Stimulated activated CD8-positive, alpha-beta memory T cell treated with anti-CD3 and anti-CD28 coated beads, Interleukin-15, amount 100 ng/mL, for 1 hour (primary cell): ENCODE measurements around the gene IL4R.
"Not testable (repeated sequence)": the region's sequence is repeated elsewhere in the genome, so short reads cannot be mapped to it uniquely, and the experiment has no call there.

Experiments used
- DNase-seq: peaks from one replicate; pipeline ENCODE4 v3.0.0-alpha.2; 2020; ENCODE audit warnings: low read depth

IL4R gene

DNA sequence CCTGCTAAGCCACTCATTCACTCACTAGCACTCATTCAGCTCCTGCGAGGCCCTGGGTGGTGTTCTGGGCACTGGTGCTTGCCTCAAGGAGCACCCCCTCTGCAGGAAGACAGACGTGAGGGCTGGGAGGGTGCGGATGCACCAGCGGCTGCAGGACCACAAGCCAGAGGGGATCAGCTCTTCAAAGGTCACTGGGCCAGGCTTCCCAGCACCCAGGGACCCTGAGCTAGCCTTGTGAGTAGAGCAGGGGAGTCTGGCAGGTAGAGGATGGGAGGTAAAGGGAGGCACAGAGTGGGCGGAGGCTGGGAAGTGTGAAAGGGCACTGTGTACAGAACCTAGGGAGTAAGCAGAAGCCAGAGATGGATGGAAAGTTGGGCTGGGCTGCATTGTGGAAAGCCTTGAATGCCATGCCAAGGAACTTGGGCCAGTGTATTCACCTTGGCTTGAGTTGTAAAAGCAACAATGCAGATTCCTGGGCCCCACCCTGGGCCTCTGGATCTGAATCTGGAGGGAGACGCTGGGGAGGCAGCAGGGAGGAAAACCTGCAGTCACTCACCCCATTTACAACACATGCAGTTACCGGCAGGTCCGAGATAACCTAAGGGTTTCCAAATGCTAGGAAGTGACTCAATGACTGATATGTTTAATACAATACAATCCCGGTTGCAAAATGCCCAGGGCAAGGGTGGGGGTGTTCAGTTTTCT is 1.7 kb downstream of the IL4R start:
- peak; percentile 30 for DNase-seq

DNA sequence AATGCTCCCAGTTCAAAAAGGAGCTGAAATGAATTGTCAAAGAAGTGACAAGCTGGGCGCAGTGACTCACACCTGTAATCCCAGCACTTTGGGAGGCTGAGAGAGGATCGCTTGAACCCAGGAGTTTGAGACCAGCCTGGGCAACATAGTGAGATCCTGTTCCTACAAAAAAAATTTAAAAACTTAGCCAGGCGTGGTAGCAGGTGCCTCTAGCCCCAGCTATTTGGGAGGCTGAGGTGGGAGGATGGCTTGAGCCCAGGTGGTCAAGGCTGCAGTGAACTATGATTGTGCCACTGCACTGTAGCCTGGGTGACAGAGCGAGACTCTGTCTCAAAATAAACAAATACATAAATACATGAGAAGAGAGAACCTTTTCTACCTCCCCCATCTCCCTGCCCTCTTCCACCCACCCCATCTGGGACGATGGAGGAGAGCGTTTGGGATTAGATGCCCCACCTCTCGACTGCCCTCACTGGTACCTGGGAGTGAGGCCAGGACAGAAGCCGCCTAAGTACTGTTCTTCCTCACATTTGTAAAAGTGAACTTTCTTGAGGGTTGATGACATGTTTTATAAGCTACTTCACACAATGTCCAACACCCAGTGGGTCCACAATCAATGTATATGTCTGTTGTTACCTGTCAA is 2.4 kb downstream of the IL4R start:
- no peak for DNase-seq

DNA sequence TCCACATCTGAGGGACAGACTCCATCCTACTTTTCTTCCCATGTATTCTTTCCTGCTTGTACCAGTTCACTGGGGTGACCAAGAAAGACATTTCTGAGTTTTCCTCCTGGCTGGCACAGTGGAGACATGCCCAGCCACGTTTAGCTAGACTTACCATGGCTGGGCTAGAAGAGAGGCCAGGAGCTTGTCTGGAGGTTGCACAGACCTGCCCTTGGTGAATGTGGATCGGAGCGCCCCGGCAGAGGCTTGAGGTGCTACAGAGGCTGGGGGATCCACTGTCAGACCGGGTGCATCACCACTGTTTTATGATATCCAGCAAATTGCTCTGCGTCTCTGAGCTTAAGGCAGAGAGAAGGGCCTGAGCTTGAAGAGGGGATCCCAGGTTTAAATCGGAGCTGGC is 3.5 kb downstream of the IL4R start:
- DNase-seq, result no peak

DNA sequence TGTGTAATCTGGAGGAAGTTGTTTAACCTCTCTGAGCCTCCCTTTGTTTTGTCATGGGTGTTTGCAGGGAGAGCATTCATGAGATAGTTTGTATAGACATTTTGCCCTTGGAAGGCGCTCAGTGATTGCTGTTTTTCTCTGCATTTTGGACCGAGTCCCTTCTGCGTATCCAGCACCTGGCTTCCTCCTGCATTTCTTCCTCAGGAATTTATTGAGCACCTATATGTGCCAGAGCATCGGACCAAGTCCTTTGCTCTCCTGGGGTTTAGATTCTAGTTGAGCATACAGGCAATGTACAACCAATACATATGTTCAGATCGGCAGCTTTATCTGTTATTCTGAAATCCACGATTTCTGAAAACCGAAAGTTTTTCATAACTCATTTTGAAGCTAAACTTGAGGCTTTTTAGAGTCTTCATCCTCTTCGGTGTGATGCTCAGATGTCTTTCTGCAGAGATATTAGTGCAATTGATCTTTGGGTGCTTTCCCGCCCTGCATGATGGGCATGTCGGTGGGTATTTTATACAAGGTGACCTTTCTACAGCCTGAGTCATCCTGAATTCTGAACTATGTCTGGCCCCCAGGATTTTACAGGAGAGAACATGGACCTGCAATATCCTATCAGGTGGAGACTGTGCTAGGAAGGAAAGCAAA is 4.1 kb downstream of the IL4R start:
- no peak for DNase-seq

DNA sequence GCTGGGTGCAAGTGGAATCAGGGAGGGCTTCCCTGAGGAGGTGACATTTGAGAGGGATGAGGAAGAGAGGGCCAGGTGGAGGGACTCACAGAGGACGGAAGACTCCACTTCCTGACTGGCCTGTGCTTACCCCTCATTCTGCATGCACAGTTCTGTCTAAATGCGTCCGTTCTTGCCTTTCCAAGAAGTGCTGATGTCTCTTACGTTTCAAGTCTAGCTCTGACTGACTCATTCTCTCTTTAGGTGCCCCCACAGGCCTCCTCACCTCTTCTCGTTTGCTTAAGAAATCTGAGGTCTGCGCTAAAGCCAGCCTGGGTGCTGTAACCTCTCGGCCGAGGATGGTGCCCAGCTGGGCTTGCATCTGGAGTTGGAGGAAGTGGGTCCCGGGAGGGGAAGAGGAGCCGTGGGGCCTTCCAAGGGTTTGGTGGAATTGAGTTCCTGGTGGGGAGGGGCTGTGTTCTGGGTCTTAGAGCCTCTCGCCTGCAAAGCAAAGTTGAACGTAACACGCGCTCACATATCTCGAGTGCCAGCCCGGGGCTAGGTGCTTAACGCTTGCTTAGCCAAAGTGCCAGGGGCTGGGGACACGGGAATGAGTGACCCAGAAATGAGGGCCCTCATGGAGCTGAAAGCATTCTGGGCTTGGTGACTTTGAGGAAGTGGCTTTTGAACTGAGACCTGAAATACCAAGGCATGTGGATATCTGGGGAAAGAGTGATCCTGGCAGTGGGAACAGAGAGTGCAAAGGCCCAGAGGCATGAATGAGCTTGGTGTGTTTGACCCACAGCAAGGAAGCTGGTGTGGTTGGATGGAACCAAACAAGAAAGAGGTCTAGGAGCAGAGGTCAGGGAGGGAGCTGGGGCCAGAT is 4.8 kb downstream of the IL4R start:
- peak; percentile 25 for DNase-seq

DNA sequence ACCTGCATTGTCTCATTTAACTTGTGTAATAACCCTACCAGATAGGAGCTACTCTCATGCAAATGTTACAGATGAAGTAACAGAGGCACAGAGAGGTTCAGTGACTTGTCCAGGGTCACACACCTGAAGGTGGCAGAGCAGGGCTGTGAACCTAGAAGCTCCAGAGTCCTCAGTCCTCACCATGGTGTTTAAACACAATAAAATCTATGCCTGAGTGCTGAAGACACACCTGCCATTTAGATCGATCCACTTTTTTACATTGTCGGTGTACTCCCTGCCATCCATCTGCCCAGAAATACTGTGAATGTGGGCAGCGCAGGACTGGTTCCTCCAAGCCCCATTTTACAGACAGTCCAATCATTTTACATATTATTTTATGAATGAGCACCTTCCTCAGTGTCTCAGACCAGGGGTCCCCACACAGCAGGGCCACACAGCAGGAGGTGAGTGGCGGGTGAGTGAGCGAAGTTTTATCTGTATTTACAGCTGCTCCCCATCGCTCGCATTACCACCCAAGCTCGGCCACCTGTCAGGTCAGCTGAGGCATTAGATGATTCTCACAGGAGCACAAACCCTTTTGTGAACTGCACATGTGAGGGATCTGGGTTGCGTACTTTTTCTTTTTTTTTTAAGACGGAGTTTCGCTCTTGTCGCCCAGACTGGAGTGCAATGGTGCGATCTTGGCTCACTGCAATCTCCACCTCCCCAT is 5.6 kb downstream of the IL4R start:
- DNase-seq, result no peak

DNA sequence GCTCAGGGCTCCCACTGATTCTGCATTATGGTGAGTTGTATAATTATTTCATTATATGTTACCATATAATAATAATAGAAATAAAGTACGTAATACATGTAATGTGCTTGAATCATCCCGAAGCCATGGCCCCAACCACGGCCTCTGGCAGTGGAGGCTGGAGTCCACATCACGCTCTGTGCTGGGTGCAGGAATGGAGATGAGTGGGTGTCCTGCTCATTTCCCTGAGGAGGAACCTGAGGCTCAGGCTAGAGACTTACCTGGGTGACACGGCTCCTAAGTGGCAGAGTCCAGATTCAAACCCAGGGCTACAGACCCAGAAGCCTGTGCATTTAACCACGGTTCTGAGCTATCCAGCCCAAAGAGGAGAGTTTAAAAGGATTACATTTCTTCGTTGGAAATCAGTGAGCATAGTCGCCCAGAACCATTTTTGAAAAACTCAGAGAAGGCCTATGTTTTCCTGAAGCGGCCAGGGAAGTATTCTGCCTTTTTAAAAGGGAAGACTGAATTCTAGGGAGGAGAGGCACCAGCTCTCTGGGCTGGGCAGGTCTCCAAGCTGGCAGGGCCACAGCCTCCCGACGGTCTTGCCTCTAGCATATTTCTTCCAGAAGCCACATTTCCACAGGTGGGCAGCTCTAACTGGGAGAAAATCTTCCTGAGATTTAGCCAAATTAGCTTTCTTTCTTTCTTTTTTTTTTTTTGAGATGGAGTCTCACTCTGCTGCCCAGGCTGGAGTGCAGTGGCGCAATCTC is 6.7 kb downstream of the IL4R start:
- no peak for DNase-seq

DNA sequence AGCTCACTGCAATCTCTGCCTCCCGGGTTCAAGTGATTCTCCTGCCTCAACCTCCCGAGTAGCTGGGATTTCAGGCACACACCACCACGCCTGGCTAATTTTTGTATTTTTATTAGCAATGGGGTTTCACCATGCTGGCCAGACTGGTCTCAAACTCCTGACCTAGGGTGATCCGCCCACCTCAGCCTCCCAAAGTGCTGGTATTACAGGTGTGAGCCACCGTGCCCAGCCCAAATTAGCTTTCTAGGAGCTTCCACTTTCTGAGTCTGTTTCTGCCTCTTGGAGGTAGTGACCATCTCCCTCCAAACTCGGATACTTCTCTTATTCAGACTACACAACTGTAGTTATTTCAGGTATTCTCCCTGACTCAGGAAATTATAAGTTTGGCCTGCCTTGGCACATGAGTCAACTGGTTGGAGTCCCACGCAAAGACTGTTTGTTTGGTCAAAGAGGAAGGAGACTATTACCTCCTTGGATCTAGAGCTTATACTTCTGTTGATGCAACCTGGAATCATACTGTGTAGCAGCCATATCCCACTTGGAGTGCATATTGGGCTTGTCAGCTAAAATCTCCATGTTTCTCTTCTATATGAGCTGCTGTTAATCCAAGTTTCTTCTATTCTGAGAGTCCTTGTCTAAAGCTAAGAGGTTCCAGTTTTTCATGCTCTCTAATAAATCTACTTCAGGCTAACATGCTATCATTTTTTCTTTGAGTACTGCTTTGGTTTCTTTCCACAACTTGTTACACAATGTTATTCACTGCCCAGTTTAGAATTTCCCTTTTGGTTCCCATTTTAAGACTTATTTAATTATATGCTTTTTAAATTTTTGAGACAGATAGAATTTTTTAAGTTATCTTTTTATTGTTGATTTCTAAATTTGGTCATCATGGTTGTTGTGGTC is 7.5 kb downstream of the IL4R start:
- DNase-seq, result no peak

DNA sequence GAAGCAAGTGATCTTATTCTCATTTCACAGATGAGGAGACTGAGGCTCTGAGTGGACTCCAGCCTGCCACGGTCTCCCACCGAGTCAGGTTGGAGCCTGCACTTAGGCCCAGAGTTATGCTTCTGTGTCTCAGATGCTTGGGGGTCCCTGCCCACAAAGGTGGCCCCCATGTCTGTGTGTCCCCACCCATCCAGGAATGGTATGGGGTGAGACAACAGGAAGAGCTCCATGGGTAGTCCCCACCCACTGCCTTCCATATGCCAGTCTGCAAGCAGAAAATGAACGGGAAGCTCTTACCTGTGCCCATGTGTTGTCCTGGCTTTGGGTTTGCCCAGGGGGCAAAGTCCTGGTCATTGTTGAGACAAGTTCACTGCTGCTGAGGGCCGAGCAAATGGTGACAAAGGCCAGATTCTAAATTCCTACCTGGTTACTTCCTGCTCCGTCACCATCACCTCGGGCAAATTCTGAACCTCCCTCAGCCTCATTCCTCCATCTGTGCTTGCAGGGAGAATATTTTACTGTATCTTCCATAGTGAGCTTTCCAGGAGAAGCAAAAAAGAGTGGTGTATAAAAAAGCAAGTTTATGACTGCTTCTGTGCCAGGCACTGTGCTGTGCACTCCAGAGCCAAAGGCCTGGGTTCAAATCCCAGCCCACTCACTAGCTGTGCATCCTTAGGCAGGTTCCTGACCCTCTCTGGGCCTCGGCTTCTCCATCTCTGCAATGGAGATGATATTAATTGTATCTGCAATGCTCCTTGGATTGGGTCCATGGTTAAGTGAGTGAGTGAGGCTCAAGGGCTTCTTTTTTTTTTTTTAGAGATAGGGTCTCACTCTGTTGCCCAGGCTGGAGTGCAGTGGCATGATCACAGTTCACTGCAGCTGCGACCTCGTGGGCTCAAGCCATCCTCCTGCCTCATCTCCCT is 9.3 kb downstream of the IL4R start:
- DNase-seq, result no peak

DNA sequence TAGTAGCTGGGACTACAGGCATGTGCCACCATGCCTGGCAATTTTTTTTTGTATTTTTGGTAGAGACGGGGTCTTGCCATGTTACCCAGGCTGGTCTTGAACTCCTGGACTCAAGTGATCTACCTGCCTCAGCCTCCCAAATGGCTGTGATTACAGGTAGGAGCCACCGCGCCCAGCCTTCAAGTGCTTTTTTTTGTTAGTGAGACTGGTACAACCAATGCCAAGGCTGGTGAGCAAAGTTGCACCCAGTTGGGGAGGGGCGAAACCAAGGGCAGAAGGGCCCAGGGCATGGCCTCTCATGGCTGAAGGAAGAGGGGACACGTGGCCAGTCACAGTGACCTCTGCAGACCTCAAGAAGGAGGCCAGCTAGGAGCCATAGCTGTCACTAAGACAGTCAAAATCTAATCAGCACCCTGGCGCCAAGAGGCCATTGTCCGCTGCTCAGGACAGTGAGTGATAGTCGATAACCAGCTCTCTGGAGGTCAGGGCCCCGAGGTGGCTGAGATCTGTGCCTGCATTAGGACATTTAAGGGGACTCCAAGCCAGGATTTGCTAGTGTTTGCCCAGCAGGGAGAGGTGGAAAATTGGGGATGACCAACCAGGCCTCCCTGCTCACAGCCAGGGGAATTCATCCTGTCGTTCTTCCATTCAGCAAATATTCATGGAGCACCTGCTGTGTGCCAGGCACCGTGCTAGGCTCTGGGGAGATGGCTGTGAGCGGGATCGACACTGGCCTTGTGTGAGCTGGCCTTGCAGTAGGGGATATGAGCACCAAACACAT is 10.2 kb downstream of the IL4R start:
- DNase-seq, result no peak

DNA sequence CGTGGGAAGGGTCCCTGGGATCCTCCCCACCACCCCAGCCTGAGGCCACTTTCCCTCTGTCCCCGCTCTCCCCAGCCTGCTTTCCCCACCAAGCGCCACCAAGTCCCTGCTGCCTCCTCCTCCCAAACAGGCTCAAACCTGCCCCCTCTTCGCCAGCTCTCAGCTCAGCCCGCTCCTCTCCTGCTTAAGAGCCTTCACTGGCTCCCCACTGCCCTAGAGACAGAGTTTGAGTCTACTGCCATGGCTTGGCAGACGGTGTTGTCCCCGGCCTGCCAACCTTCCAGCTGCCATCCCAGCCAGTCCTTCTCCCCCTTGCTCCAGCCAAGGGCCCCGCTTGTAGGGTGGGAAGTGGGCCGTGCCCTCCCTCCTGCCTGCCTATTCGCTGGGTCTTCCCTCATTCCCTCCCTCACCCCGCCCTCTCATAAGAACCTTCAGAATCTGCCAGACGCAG is 11.1 kb downstream of the IL4R start:
- no peak for DNase-seq

DNA sequence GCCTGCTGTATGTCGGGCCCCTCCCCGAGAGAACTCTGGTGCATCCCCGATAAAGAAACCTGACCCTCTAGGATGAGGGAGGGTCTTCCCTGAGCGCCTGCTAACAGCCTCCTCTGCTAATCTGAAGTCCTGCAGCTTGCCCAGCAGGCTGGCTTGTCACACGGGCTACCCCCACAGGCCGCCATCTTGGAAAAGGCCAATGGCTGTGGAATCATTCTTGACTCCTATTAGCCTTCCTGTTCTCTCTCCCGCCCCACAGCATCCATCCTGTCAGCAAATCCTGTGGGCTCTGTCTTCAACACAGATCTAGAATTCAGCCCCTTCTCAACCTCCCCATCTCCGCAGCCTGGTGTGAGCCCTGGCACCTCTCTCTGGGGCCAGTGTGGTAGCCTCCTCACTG is 12.0 kb downstream of the IL4R start:
- no peak for DNase-seq

DNA sequence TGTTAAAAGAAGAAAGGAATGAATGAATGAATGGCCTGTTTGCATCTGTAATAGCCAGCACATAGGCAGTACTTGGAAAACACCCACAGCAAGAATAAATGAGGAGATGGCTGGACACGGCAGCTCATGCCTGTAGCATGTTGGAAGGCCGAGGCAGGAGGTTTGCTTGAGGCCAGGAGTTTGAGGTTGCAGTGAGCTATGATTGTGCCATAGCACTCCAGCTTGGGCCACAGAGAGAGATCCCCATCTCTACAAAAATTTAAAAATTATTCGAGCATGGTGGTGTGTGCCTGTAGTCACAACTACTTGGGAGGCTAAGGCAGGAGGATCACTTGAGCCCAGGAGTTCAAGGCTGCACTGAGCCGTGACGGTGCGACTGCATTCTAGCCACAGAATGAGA is 12.5 kb downstream of the IL4R start:
- DNase-seq, result no peak

DNA sequence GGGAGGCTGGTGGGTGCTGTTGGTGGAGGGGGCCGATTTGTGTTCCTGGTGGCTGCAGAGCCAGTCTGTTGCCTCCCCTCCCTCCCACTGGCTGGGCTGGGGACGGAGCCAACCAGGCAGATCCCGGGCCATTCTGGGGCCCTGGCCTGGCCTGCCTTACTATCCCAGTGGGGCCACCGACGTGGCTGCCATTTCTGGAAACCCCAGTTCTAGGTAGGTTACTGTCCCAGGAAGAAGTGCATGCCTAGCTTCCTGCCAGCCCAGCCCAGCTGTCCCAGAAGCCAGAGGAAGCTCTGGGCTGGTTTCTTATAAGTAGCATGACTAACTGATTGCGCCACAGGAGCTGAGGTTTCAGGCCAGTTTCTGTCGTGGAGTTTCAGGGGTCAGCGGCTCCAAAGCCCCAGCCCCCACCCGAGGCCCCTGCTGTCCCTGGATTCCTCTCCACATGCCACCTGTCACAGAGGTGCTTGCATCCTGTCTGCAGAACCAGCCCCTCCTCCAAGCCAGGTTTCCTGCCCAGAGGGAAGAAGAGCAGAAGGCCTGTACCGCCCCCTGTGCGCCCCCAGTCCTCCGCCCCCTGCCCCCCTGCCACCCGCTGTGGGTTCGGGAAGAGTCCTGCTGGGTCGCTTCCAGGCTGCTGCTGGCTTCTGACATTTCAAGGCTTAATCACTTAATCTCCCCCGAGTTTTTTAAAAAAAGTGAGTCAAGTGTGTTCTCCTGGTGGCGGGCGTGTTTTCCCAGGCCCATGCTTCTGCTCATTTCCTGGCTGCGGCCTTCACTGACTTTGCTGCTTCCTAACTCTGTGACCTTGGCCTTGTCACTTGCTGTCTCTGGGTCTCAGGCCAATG is 13.2 kb downstream of the IL4R start:
- DNase-seq, result no peak

DNA sequence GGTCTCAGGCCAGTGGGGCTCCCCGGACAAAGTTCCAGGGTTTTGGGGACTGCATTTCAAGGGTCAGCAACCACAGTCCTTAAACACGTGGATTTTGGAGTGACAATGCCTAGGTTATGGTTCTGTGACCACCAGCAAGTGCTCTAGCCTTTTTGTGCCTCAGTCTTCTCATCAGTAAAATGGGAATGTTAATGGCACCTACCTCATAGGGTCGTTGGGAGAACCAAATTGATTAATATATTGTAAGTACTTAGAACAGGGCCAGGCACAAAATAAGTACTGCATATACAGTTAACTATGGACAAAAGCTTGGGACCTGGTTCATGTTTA is 13.8 kb downstream of the IL4R start:
- DNase-seq, result no peak

DNA sequence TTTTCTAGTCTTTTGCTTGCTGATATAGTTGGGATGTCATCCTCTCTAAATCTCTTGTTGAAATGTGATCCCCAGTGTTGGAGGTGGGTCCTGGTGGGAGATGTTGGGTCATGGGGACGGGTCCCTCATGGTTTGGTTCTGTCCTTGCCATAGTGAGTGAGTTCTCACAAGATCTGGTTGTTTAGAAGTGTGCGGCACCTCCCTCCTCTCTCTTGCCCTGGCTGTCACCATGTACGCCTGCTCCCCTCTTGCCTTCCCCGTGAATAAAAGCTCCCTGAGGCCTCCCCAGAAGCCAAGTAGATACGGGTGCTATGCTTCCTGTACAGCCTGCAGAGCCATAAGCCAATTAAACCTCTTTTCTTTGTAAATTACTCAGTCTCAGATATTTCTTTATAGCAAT is 15.2 kb downstream of the IL4R start:
- no peak for DNase-seq

DNA sequence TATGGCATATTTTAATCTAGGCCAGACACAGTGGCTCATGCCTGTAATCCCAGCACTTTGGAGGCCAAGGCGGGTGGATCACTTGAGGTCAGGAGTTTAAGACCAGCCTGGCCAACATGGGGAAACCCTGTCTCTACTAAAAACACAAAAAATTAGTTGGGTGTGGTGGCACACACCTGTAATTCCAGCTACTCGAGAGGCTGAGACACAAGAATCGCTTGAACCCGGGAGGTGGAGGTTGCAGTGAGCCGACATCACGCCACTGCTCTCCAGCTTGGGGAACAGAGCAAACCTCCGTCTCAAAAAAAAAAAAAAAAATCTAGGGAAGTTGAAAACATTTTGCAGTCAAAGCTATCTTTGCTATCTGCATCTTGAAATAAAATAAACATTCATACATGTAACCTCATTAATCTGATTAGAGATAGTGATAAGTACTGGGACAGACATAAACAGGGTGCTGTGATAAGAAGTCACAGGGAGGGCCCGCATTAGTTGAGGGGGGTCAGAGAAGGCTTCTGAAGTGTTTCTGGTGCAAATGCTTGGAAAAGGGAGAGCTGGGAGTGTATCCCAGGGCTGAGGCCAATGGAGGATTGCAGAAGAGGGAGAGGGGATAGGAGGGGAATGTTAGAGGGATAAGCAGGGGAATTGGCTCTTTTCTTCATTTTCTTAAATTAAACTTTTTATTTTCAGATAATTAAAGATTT is 15.8 kb downstream of the IL4R start:
- DNase-seq, result not testable (repeated sequence)
